ENCODE results near the gene MAP7.

GRCh38 chr6:136563386-136564152, 13.3 kb upstream of the MAP7 start:
- TF ChIP-seq CTCF (IDR thresholded peaks at IDR 0.05) = no peak
- TF ChIP-seq POLR2A (IDR thresholded peaks at IDR 0.05) = no peak
